ENCODE results near the gene PSMD1.

DNA sequence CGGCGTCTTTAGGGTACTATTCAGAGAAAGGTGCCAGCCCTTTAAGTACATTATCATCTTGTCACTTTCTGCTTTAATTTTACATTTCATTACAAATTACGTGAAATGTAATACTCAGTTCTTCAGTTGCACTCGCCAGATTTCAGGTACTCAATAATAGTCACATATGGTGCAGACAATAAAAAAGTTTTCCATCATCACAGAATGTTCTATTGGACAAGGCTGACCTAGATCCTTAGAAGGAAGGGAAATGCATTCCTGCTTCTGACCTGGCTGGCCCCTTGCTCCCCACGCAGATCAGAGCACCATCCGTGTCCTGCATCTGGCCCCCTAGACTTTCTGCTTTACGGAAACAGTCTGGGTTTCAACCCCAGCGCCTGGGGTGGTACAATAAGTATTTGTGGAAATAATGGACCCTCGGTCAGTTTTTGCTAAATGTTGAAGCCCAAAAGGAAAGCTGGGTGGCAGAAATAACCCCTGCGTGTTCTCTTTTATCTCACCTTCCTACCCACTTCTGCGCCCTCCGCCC is 20.0 kb upstream of the PSMD1 start:
- TF ChIP-seq, protein P1, sequence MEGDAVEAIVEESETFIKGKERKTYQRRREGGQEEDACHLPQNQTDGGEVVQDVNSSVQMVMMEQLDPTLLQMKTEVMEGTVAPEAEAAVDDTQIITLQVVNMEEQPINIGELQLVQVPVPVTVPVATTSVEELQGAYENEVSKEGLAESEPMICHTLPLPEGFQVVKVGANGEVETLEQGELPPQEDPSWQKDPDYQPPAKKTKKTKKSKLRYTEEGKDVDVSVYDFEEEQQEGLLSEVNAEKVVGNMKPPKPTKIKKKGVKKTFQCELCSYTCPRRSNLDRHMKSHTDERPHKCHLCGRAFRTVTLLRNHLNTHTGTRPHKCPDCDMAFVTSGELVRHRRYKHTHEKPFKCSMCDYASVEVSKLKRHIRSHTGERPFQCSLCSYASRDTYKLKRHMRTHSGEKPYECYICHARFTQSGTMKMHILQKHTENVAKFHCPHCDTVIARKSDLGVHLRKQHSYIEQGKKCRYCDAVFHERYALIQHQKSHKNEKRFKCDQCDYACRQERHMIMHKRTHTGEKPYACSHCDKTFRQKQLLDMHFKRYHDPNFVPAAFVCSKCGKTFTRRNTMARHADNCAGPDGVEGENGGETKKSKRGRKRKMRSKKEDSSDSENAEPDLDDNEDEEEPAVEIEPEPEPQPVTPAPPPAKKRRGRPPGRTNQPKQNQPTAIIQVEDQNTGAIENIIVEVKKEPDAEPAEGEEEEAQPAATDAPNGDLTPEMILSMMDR (IDR thresholded peaks at IDR 0.05): no peak
- TF ChIP-seq POLR2A (IDR thresholded peaks at IDR 0.05) (no peak), EP300 (IDR thresholded peaks at IDR 0.05; ENCODE audit: low read depth) (no peak), POLR2AphosphoS5 (IDR thresholded peaks at IDR 0.05) (no peak)
